GM19025 (cell line): Measurements from ENCODE around the gene IER3.

Experiments used
- ATAC-seq: cut with Tn5 transposase; IDR thresholded peaks from one replicate; pipeline ENCODE4 v1.9.1; 2021; ENCODE audit warnings: mild to moderate bottlenecking, low read depth, moderate library complexity; ENCODE audit not compliant: unreplicated experiment

IER3 gene

GRCh38 chr6:30711758-30712380 is 32.5 kb downstream of the IER3 start:
- no peak for ATAC-seq

GRCh38 chr6:30709101-30709868 is 35.1 kb downstream of the IER3 start:
- no peak for ATAC-seq

GRCh38 chr6:30707281-30707850 is 37.0 kb downstream of the IER3 start:
- no peak for ATAC-seq

GRCh38 chr6:30705620-30706019 is 38.7 kb downstream of the IER3 start:
- ATAC-seq: no peak

- no peak for ATAC-seq
Observed at GRCh38 chr6:30703821-30704220, 40.5 kb downstream of the IER3 start.

GRCh38 chr6:30703011-30703410 is 41.3 kb downstream of the IER3 start:
- no peak for ATAC-seq

- ATAC-seq: no peak
Observed at GRCh38 chr6:30700340-30700739, 44.0 kb downstream of the IER3 start.

GRCh38 chr6:30696432-30696831 is 47.9 kb downstream of the IER3 start:
- no peak for ATAC-seq
